Activated CD4-positive, alpha-beta T cell treated with anti-CD3 and anti-CD28 coated beads, Interleukin-2, amount 10 ng/mL, durations not matched to agents 24 days and 14 days (primary cell): ENCODE measurements around the gene SRL. TPM values are rescaled to one million over a fixed set of nuclear protein-coding genes. Genes with fewer than 3 reads are reported as not detected.
"Not testable (repeated sequence)": the region's sequence is repeated elsewhere in the genome, so short reads cannot be mapped to it uniquely, and the experiment has no call there.

Experiments
- DNase-seq: peaks from one replicate; pipeline ENCODE4 v3.0.0; 2022
- H3K27ac Mint-ChIP-seq: one replicate; pipeline ENCODE4 v1.8.0; 2022; ENCODE audit warnings: mild to moderate bottlenecking, mixed read lengths
- H3K27me3 Mint-ChIP-seq: one replicate; pipeline ENCODE4 v1.8.0; 2022; ENCODE audit warnings: mixed read lengths
- H3K36me3 Mint-ChIP-seq: one replicate; pipeline ENCODE4 v1.8.0; 2022; ENCODE audit warnings: low read depth, mild to moderate bottlenecking, mixed read lengths
- H3K4me1 Mint-ChIP-seq: one replicate; pipeline ENCODE4 v1.8.0; 2021; ENCODE audit warnings: mixed read lengths
- H3K4me3 Mint-ChIP-seq: one replicate; pipeline ENCODE4 v1.8.0; 2022; ENCODE audit warnings: mild to moderate bottlenecking, moderate library complexity, mixed read lengths
- H3K9me3 Mint-ChIP-seq: one replicate; pipeline ENCODE4 v1.8.0; 2021; ENCODE audit warnings: mixed read lengths
- intact Hi-C: fragments of 100-400 bp; cut with micrococcal nuclease; formaldehyde crosslinking; loops from one replicate; pipeline ENCODE4 v1.15.1; 2023
- total RNA-seq: library from RNA; stranded (reverse); gene quantifications from 2 replicates; pipeline ENCODE4 v1.2.3, GENCODE V29; 2022

The SRL gene
- total RNA-seq, 1 donor from 2014 or later, result not detected

GRCh38 chr16:4172070-4172469 lies 69.8 kb downstream of the SRL start:
- H3K4me3 Mint-ChIP-seq, result no peak overlapping the region
- peaks cover 1% of the 10 kb centered on the region for H3K27me3 Mint-ChIP-seq
- H3K4me1 Mint-ChIP-seq, result peaks cover 7% of the 10 kb centered on the region
- peak overlapping the region; percentile 23 for H3K27ac Mint-ChIP-seq
- no peaks in the 10 kb centered on the region for H3K9me3 Mint-ChIP-seq
- DNase-seq, result no peak
- H3K36me3 Mint-ChIP-seq, result no peaks in the 10 kb centered on the region
- intact Hi-C loops, result no loop called here

- Mint-ChIP-seq H3K4me1 (peaks cover 7% of the 10 kb centered on the region), H3K9me3 (no peaks in the 10 kb centered on the region), H3K27me3 (peaks cover 5% of the 10 kb centered on the region), H3K4me3 (no peak overlapping the region), H3K27ac (no peak overlapping the region), H3K36me3 (no peaks in the 10 kb centered on the region)
- DNase-seq, result no peak
- intact Hi-C loops, result no loop called here
Observed at GRCh38 chr16:4169415-4169814, 72.5 kb downstream of the SRL start.

- no peak overlapping the region for H3K4me3 Mint-ChIP-seq
- peaks cover 2% of the 10 kb centered on the region for H3K4me1 Mint-ChIP-seq
- no peak overlapping the region for H3K27ac Mint-ChIP-seq
- H3K36me3 Mint-ChIP-seq, result no peaks in the 10 kb centered on the region
- no peaks in the 10 kb centered on the region for H3K9me3 Mint-ChIP-seq
- no peak for DNase-seq
- intact Hi-C loops, result no loop called here
- H3K27me3 Mint-ChIP-seq, result peaks cover 5% of the 10 kb centered on the region
Observed at GRCh38 chr16:4166821-4167220, 75.1 kb downstream of the SRL start.

- peaks cover 3% of the 10 kb centered on the region for H3K27me3 Mint-ChIP-seq
- intact Hi-C loops, result no loop called here
- peaks cover 2% of the 10 kb centered on the region for H3K4me1 Mint-ChIP-seq
- H3K27ac Mint-ChIP-seq, result no peak overlapping the region
- no peak for DNase-seq
- H3K9me3 Mint-ChIP-seq, result no peaks in the 10 kb centered on the region
- no peak overlapping the region for H3K4me3 Mint-ChIP-seq
- no peaks in the 10 kb centered on the region for H3K36me3 Mint-ChIP-seq
Observed at GRCh38 chr16:4160658-4161430, 81.0 kb downstream of the SRL start.

- peaks cover 3% of the 10 kb centered on the region for H3K27me3 Mint-ChIP-seq
- intact Hi-C loops, result no loop called here
- peaks cover 2% of the 10 kb centered on the region for H3K4me1 Mint-ChIP-seq
- no peak overlapping the region for H3K27ac Mint-ChIP-seq
- no peak for DNase-seq
- no peak overlapping the region for H3K4me3 Mint-ChIP-seq
- no peaks in the 10 kb centered on the region for H3K36me3 Mint-ChIP-seq
- no peaks in the 10 kb centered on the region for H3K9me3 Mint-ChIP-seq
Observed at GRCh38 chr16:4159726-4160125, 82.2 kb downstream of the SRL start.

- H3K4me1 Mint-ChIP-seq, result peaks cover 2% of the 10 kb centered on the region
- no peaks in the 10 kb centered on the region for H3K9me3 Mint-ChIP-seq
- intact Hi-C loops, result no loop called here
Observed at GRCh38 chr16:4158143-4159093, 83.5 kb downstream of the SRL start.

GRCh38 chr16:4157376-4157825 lies 84.5 kb downstream of the SRL start:
- Mint-ChIP-seq H3K9me3 (no peaks in the 10 kb centered on the region), H3K36me3 (no peaks in the 10 kb centered on the region), H3K27ac (no peak overlapping the region), H3K4me3 (no peak overlapping the region), H3K27me3 (peaks cover 5% of the 10 kb centered on the region), H3K4me1 (peaks cover 2% of the 10 kb centered on the region)
- no peak for DNase-seq
- intact Hi-C loops, result no loop called here

More at GRCh38 chr16:4158143-4159093, 83.5 kb downstream of the SRL start:
- Mint-ChIP-seq H3K4me3 (no peak overlapping the region), H3K36me3 (no peaks in the 10 kb centered on the region), H3K27ac (no peak overlapping the region), H3K27me3 (peaks cover 5% of the 10 kb centered on the region)
- DNase-seq, result no peak

GRCh38 chr16:4156503-4156902 lies 85.4 kb downstream of the SRL start:
- H3K4me1 Mint-ChIP-seq, H3K27ac Mint-ChIP-seq, DNase-seq, H3K4me3 Mint-ChIP-seq, H3K36me3 Mint-ChIP-seq, H3K27me3 Mint-ChIP-seq, intact Hi-C loops, H3K9me3 Mint-ChIP-seq: not testable (repeated sequence)

- H3K9me3 Mint-ChIP-seq, H3K4me3 Mint-ChIP-seq, H3K36me3 Mint-ChIP-seq, H3K27me3 Mint-ChIP-seq, DNase-seq, H3K4me1 Mint-ChIP-seq, intact Hi-C loops, H3K27ac Mint-ChIP-seq: not testable (repeated sequence)
Observed at GRCh38 chr16:4153364-4153763, 88.5 kb downstream of the SRL start.

GRCh38 chr16:4152267-4152666 lies 89.6 kb downstream of the SRL start:
- H3K36me3 Mint-ChIP-seq, result no peaks in the 10 kb centered on the region
- peaks cover 2% of the 10 kb centered on the region for H3K27me3 Mint-ChIP-seq
- H3K4me3 Mint-ChIP-seq, result no peak overlapping the region
- no peaks in the 10 kb centered on the region for H3K9me3 Mint-ChIP-seq
- H3K4me1 Mint-ChIP-seq, result no peaks in the 10 kb centered on the region
- no peak overlapping the region for H3K27ac Mint-ChIP-seq
- no peak for DNase-seq
- intact Hi-C loops, result no loop called here

- H3K9me3 Mint-ChIP-seq, result no peaks in the 10 kb centered on the region
- peaks cover 3% of the 10 kb centered on the region for H3K27me3 Mint-ChIP-seq
- H3K36me3 Mint-ChIP-seq, result no peaks in the 10 kb centered on the region
- H3K4me1 Mint-ChIP-seq, result peaks cover 9% of the 10 kb centered on the region
- no peak for DNase-seq
- H3K4me3 Mint-ChIP-seq, result no peak overlapping the region
- H3K27ac Mint-ChIP-seq, result no peak overlapping the region
- intact Hi-C loops, result no loop called here
Observed at GRCh38 chr16:4147236-4147635, 94.6 kb downstream of the SRL start.

- peaks cover 3% of the 10 kb centered on the region for H3K36me3 Mint-ChIP-seq
- intact Hi-C loops, result no loop called here
Observed at GRCh38 chr16:4142268-4142667, 99.6 kb downstream of the SRL start.

GRCh38 chr16:4141604-4142003 lies 100.3 kb downstream of the SRL start:
- peaks cover 2% of the 10 kb centered on the region for H3K27me3 Mint-ChIP-seq
- peaks cover 30% of the 10 kb centered on the region for H3K4me1 Mint-ChIP-seq
- peaks cover 3% of the 10 kb centered on the region for H3K9me3 Mint-ChIP-seq
- no peak overlapping the region for H3K27ac Mint-ChIP-seq
- no peak for DNase-seq
- intact Hi-C loops, result no loop called here
- peaks cover 3% of the 10 kb centered on the region for H3K36me3 Mint-ChIP-seq
- no peak overlapping the region for H3K4me3 Mint-ChIP-seq

More at GRCh38 chr16:4142268-4142667, 99.6 kb downstream of the SRL start:
- Mint-ChIP-seq H3K4me1 (peaks cover 28% of the 10 kb centered on the region), H3K9me3 (peaks cover 3% of the 10 kb centered on the region), H3K4me3 (no peak overlapping the region), H3K27me3 (peaks cover 5% of the 10 kb centered on the region), H3K27ac (peak overlapping the region; percentile 7)
- DNase-seq, result peak; percentile 90

- Mint-ChIP-seq H3K9me3 (peaks cover 3% of the 10 kb centered on the region), H3K36me3 (peaks cover 3% of the 10 kb centered on the region), H3K27ac (no peak overlapping the region), H3K4me1 (peaks cover 30% of the 10 kb centered on the region), H3K27me3 (peaks cover 2% of the 10 kb centered on the region), H3K4me3 (no peak overlapping the region)
- no peak for DNase-seq
- intact Hi-C loops, result no loop called here
Observed at GRCh38 chr16:4140652-4141051, 101.2 kb downstream of the SRL start.
